ENCODE measurements around the gene BGN.

- TF ChIP-seq, protein P1, sequence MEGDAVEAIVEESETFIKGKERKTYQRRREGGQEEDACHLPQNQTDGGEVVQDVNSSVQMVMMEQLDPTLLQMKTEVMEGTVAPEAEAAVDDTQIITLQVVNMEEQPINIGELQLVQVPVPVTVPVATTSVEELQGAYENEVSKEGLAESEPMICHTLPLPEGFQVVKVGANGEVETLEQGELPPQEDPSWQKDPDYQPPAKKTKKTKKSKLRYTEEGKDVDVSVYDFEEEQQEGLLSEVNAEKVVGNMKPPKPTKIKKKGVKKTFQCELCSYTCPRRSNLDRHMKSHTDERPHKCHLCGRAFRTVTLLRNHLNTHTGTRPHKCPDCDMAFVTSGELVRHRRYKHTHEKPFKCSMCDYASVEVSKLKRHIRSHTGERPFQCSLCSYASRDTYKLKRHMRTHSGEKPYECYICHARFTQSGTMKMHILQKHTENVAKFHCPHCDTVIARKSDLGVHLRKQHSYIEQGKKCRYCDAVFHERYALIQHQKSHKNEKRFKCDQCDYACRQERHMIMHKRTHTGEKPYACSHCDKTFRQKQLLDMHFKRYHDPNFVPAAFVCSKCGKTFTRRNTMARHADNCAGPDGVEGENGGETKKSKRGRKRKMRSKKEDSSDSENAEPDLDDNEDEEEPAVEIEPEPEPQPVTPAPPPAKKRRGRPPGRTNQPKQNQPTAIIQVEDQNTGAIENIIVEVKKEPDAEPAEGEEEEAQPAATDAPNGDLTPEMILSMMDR (conservative IDR thresholded peaks at IDR 0.05; ENCODE audit: low read depth in 2 of 2) = no peak
- no peak for TF ChIP-seq EZH2phosphoT487 (IDR thresholded peaks at IDR 0.05; ENCODE audit: unreplicated experiment)
- TF ChIP-seq CREB1 (CRISPR knock-in tag; IDR thresholded peaks at IDR 0.05; ENCODE audit: low read depth) = no peak
- no peak for TF ChIP-seq POLR2AphosphoS5 (IDR thresholded peaks at IDR 0.05; ENCODE audit: low read depth)
Measured at GRCh38 chrX:153481043-153481442, 13.7 kb upstream of the BGN start.

Measured in GM23338 (cell line).